GM18951 (cell line): ENCODE measurements around the gene MUC4.

ENCODE experiments used
- POLR2A ChIP-seq: IDR thresholded peaks from 4 replicates; pipeline ENCODE4 v1.6.1; 2011; ENCODE audit warnings: mild to moderate bottlenecking; ENCODE audit not compliant: insufficient read length, insufficient read depth; ENCODE audit errors: extremely low read depth
- in situ Hi-C: fragments of 300-500 bp; cut with MboI; formaldehyde crosslinking; loops from one replicate; pipeline ENCODE4 v1.12.0; 2022; ENCODE audit warnings: low sequenced_read_pairs, mixed read lengths, inconsistent platforms; ENCODE audit not compliant: unreplicated experiment

The MUC4 gene

DNA sequence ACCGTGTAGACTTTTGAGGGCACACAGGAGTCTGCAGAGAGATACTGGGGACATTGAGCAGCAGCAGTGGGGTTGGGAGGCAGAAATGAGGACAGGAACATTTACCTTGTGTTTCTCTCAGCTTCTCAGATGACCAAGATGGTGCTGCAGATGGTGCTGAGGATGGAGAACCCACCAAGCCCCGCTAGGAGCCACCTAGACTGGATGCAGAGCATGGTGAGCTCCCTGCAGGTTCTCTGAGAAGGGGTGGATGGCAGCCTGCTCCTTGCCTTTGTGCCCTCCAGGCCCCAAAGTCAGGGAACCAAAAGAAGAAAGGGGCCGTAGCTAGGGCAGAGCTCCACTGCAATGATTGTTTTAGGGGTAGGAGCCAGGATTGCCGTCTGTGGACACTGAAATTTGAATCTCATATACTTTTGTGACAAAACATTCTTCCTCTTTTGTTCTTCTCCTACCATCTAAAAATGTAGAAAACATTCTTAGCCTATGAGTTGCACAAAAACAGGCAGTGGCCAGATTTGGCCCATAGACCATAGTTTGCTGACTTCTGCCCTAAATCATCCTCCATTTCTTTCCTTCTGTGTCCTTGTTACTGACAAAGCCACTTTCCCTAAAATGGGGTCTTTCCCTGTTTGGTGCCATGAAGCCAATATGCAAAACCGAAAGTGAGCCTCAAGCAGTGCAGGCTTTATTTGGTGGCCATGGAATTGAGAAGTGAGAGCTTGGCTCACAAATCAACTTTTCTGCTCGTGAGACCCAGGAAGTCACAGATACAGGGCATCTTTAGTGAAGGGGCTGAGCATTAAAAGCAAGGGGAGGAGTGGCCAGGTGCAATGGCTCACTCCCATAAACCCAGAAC lies 102.9 kb downstream of the MUC4 start:
- TF ChIP-seq POLR2A = no peak
- in situ Hi-C loops = no loop called here

DNA sequence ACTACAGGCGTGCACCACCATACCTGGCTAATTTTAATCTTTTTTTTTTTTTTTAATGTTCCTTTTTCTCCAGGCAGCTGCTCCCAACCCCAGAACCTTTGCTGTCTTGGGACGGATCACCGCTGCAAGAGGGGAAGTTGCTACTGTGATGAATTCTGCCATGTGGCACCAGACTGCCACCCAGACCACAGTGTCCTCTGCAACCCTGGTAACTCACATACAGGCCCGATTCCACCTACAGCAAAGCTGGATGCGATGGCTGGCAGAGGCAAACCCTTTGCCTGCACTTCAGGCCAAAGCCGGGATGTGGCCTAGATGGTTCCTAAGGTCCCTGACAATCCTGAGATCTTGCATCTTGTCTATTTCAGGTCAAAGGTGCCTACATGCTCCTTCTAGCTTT lies 103.7 kb downstream of the MUC4 start:
- TF ChIP-seq POLR2A = no peak
- in situ Hi-C loops = no loop called here

DNA sequence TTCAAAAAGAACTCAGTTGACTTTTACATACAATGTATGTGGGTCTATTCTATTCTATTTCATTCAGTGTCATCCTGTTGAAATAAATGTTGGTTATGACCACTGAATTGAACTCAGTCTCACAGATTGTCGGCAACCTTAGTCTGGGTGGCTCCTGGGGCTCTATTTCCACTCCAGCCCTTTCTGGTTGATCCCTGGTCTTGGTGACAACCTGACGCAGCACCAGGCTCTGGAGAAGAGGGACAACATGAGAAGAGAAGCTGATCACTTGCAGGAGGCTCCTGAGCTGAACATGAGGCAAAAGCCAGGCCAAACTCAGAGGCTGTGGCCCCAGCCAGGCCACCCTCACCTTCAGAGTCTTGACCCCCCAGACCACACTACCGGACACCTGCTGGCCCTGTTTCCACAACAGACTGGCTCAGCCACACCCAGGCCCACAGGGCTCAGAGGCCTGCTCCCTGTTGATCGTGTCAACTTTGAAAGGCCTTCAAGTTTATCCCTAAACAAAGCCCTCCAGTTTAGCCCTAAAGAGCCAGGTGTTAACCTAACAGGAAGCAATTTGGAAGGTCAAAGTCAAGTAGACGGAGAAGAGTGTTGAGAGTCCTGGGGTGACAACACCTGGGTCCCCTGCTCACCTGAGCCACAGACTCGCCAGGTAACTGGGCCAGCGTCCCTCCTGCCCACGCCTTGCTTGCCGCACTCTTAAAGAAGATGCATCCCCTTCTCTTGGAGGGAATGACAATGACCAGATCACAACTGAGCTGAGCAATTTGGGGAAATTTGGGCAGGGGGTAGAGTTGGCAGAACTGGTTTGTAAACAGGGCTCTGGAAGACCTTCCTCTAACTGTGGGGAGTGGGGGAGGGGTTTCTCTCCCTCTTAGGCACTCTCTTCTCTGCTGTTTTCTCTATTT lies 106.4 kb downstream of the MUC4 start:
- in situ Hi-C loops = no loop called here
- TF ChIP-seq POLR2A = no peak

DNA sequence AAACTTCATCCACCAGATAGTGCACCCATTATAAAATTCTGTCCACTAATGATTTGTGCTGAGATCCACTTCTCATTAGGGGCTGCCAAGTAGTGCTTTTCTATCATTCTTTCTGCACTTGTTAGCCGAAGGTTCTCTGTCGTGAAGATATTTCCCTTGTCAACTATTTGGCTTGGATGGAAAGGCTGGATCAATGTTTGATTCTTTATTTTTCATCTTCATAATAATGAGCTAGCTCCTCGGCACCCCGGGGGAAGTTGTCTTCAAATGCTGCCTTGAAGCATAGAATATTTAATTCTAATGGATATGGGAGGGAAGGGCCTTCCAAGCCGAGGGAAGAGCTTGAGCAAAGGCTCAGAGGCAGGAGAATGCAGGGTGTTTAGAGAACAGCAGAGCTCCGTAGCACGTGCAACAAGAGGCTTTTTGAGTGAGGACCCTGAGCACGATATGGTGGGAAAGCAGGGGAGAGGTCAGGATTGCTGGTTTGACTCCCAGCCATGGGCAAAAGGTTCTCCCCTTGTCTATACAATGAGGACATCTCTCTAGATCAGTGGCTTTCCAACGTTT lies 107.2 kb downstream of the MUC4 start:
- in situ Hi-C loops = no loop called here
- TF ChIP-seq POLR2A = no peak

DNA sequence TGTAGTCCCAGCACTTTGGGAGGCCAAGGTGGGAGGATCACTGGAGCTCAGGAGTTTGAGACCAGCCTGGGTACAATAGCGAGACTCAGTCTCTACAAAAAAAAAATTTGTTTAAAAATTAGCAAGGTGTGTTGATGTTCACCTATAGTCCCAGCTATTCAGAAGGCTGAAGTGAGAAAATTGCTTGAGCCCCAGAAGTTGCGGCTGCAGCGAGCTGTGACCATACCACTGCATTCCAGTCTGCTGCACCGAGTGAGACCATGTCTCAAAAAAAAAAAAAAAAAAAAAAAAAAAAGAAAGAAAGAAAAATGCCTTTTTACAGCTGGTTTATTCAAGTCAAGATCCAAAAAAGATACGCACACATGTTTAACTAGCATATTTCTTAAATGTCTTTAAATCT lies 108.0 kb downstream of the MUC4 start:
- in situ Hi-C loops = no loop called here
- no peak for TF ChIP-seq POLR2A

DNA sequence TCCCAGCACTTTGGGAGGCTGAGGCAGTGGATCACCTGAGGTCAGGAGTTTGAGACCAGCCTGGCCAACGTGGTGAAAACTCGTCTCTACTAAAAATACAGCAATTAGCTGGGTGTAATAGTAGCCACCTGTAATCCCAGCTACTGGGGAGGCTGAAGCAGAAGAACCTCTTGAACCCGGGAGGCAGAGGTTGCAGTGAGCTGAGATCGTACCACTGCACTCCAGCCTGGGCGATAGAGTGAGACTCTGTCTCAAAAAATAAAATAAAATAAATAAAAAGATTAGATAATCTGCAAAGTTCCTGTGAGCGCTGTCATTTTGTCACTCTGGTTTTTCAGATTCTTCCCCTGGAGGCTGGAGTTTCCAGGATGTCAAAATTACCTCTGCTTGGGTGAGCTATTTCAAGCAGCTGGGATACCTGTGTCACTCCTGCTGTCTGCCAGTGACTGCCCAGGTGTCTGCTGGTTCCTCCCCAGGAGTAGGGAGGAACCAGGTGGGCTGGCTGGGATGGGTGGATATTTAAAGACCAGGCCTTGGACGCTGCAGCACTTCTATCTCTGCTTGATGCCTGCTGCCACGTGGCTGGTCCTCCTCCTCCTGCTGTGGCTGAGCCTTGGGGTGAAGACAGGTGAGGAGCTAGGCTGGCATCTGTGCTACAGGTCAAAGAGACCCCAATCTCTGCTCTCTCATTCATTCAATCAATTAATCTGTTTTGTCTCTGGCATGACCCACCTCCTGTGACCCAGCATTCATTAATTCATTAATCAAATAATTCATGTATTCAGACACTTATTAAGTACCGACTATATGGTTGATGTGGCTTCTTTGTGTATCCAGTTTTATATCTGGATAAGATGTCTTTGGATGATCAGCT lies 110.5 kb downstream of the MUC4 start:
- TF ChIP-seq POLR2A = no peak
- in situ Hi-C loops = no loop called here

DNA sequence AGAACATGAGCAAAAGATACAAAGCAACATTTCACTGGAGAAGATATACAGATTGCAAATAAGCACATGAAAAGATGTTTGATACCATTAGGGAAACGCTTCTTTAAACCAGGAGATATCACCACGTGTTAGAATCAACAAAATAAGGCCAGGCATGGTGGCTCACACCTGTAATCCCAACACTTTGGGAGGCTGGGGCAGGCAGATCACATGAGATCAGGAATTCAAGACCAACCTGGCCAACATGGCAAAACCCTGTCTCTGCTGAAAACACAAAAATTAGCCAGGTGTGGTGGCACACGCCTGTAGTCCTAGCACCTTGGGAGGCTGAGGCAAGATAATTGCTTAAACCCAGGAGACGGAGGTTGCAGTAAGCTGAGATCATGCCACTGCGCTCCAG lies 111.4 kb downstream of the MUC4 start:
- TF ChIP-seq POLR2A = no peak
- in situ Hi-C loops = no loop called here

DNA sequence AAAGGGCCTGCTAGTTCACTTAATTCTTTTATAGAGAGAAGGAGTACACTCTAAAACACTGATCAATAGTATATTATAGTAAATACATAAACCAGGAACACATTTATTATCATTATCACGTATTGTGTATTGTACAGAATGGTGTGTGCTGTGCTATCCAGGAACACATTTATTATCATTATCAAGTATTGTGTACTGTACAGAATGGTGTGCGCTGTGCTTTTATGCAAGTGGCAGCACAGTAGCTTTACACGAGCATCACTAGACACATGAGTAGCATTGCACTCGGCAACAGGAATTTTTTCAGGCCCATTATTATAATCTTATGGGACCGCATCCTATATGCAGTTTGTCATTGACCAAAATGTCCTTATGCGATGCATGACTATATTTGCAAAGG lies 111.9 kb downstream of the MUC4 start:
- in situ Hi-C loops = no loop called here

DNA sequence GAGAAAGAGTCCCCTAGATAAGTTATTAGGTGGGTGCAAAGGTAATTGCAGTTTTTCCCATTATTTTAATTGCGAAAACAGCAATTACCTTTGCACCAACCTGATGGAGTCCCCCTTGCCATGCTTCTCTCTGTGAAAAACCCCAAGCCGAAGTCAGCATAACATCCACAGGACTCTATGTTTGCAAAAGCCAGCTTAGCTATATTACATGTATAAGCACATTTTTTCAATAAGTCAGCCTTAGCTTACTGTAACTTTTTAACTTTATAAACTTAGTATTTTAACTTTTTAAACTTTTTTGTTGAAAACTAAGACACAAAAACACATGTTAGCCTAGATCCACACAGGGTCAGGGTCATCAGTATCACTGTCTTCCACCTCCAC lies 112.3 kb downstream of the MUC4 start:
- in situ Hi-C loops = no loop called here
- no peak for TF ChIP-seq POLR2A

More for the DNA sequence above, 111.9 kb downstream of the MUC4 start:
- TF ChIP-seq POLR2A = no peak

DNA sequence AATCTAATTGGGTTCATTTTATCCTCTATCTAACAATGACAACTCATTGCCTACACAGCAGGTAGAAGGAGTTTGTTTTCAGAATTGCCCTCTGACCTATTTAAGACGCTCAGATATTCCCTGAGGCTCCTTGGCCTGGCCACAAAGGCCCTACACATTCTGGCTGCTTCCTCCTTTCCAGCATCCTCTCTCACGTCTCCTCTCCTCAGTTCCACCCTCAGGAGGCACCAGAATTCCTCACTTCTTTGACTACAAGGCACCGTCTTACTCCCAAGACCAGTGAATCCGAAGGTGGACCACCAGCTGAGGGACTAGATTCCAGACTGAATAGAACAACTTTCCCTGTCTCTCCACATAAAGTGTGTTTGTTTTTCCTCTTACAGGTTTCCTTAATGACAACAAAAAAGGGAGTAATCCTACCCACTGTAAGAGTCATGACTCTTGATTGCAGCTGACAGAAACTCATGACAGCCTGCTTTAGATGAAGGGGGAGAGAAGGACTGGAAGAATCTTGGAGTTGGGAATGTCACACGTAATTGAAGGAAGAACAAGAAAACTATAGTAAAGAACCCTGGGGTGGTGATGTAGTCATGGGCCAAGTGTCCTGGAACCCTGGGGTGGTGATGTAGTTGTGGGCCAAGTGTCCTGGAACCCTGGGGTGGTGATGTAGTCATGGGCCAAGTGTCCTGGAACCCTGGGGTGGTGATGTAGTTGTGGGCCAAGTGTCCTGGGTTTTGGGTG lies 112.9 kb downstream of the MUC4 start:
- in situ Hi-C loops = no loop called here
- TF ChIP-seq POLR2A = no peak

DNA sequence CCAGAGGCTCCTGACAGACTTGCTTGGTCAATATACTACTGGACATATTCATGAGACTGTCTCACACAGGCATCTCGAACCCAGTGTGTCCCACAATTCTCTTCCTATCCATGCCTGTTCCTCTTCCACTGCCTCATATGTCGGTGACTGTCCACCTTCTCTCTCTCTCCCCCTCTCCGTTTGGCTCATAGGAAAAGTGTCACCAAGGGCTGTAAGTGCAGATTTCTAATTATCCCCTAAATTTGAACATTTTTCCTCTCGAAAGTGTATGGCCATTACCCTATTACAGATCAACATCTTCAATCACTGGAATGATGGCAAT lies 113.4 kb downstream of the MUC4 start:
- in situ Hi-C loops = no loop called here

More for the DNA sequence above, 113.4 kb downstream of the MUC4 start:
- no peak for TF ChIP-seq POLR2A
